NCI-H187 treated with DMSO at 0.1 percent for 48 hours (cell line): ENCODE data around the gene SGSH.
"Not testable (repeated sequence)": the region's sequence is repeated elsewhere in the genome, so short reads cannot be mapped to it uniquely, and the experiment has no call there.

ENCODE experiments used
- DNase-seq: peaks from one replicate; lab custom pipeline; 2025; lab: John Stamatoyannopoulos, UW

SGSH gene

GRCh38 chr17:80253631-80254395, 33.7 kb upstream of the SGSH start:
- DNase-seq: no peak

- no peak for DNase-seq
Measured at GRCh38 chr17:80252871-80253270, 32.7 kb upstream of the SGSH start.

DNA sequence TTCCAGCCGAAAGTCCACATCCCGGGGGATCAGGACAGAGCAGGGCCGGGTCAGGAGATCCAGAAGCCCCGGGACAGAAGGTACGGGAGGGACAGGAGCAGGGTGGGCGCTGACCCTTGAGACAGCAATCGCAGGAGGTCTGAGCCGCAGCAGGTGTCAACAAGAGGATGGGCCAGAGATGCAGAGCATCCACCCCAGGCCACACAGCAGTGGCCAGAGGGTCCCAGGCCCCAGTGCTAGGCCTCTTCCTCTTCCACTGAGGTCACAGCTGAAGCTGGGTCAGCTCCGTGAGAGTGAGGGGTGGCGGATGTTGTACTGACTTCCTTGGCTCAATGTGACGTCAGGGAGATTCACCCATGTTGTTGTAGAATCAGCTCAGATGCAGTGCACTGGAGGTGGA, 31.8 kb upstream of the SGSH start:
- DNase-seq: no peak

DNA sequence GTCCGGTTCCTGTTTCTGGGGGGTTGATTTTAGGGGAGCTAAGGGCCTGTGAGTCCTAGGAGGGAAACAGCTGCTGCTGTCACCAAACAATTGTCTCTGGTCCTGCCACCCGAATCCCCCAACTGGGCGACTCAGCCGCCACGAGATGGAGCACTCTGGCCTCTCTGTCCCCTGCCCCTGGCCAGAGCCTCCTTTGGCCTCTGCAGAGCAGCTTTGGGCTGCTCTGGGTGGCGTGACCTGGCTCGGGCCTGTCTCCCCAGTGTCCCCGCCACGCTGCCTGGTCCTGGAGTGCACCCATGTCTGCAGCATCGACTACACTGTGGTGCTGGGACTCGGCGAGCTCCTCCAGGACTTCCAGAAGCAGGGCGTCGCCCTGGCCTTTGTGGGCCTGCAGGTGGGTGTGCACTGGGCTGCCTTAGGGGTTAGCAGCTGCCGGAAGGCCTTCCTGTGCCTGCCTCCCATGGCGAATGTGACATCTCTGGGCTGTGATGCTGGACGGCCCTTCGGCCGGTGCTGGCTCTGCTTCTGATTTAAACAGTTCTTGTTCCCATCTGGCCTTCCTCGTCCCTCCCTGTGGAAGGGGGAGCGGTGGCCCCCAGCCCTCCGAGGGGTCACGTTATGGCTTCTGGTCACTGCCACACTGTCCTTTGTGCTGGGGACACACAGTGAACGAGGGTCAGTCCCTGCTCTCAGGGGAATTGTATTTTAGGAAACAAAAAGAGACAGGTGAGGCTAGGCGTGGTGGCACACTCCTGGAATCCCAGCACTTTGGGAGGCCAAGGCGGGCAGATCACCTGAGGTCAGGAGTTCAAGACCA, 29.0 kb upstream of the SGSH start:
- DNase-seq: no peak

DNA sequence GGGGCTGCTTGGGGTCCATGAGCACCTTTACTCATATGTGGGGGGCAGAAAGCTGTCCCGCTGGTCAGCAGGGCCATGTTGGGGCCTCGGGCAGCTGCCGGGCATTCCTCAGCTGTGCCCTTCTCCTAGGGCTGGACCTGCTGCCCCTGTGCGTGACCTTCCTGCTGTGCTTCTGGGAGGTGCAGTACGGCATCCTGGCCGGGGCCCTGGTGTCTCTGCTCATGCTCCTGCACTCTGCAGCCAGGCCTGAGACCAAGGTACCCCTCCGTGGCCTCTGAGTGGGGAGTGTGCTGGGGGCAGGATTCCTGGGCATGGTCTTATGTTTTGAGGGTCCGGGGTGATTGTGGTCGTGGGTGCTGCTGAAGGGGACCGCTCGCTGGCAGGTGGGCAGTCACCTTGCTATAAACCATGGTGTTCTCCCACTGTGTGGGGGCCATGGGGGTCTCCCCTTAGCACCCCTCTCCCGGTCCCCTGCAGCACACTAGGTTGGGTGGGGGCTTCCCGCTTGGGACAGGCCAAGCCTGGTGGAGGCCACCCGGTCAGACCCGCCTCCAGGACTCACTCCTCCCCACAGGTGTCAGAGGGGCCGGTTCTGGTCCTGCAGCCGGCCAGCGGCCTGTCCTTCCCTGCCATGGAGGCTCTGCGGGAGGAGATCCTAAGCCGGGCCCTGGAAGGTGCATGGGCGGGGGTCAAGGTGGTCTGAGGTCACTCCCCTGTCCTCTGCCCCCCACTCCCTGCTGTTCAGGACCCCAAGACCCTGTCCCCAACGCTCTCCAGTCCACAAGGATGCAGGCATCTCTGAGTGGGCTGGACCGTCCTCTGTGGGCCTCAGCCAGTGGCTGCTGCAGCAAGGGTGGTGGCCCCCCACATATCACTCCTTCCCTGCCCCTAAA, 28.1 kb upstream of the SGSH start:
- no peak for DNase-seq

- no peak for DNase-seq
Measured at GRCh38 chr17:80247561-80247960, 27.4 kb upstream of the SGSH start.

- DNase-seq: no peak
Measured at GRCh38 chr17:80246726-80247125, 26.6 kb upstream of the SGSH start.

GRCh38 chr17:80246266-80246681, 26.1 kb upstream of the SGSH start:
- no peak for DNase-seq

DNA sequence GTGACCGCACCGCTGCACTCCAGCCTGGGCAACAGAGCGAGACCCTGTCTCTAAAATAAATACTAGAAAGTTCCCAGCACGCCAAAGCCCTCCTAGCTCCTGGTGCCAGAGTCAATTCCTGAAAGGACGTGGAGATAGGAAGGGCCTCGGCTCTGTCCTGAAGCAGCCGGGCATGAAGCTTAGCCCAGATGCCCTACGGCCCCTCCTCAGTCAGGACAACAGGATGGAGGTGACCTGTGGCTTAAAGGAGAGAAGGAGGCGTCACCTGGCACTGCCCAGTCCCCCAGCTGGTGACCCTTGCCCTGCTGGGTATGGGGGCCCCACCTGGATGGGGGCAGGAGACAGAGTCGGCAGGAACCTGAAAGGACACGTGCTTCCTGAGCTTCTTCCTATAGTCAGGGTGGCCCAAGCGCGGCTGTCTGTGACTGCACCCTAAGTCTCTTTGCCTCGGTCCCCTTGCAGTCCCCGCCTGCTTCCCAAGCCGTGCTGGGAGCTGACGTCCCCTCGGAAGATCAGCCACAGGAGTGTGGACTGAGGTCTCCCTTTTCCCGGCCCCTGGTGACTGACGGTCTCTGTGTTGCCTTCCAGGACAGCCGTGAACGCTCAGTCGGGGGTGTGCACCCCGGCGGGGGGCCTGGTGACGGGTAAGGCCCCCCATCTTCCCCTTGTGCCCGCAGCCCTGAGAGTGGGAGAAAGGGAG, 25.6 kb upstream of the SGSH start:
- DNase-seq: no peak

- no peak for DNase-seq
Measured at GRCh38 chr17:80244871-80245509, 24.9 kb upstream of the SGSH start.

DNA sequence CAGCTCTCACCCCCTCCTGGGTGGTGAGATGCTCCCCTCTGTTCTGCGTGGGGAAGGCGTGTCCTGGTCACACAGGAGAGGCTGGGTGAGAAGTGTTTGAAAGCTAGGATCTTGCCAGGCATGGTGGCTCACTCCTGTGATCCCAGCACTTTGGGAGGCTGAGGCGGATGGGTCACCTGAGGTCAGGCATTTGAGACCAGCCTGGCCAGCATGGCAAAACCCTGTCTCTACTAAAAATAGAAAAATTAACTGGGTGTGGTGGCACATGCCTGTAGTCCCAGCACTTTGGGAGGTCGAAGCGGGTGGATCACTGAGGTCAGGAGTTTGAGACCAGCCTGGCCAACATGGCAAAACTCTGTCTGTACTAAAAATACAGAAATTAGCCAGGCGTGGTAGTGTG, 24.3 kb upstream of the SGSH start:
- DNase-seq: not testable (repeated sequence)

DNA sequence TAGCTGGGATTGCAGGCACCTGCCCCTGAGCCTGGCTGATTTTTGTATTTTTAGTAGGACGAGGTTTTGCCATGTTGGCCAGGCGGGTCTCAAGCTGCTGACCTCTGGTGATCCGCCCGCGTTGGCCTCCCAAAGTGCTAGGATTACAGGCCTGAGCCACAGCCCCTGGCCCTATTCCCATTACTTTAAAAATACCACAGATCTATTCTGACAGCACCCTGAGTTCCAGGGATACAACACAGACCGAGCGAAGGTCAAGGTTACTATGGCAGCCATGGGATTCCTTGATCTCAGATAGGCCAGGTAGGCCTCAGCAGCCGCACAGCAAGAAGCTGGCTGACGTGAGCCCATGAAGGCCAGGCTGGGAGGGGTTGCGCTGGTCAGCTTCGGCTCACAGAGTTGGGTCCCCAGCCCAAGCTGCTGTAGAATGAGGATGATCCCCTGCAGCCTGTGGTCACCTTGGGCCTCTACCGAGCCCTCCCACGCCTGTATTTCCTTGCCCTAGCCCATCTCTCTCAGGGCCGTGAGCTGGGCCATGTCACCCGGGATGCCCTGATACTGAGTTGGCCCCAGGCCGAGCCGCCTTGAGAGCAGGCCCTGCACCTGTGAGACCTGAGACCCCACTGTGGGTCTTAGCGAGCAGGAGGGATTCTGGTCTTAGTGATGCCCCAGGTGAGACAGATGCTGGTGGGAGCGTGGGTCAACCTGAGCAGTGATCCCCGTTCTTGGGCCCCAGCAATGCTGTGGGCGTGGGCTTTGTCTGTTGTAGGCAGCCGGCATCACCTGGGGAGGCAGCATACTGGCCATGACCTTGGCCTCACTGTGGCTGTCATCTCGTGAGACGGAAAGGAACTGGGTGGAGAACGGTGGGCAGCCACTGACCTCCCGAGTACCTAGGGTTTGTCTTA, 23.6 kb upstream of the SGSH start:
- DNase-seq: no peak

DNA sequence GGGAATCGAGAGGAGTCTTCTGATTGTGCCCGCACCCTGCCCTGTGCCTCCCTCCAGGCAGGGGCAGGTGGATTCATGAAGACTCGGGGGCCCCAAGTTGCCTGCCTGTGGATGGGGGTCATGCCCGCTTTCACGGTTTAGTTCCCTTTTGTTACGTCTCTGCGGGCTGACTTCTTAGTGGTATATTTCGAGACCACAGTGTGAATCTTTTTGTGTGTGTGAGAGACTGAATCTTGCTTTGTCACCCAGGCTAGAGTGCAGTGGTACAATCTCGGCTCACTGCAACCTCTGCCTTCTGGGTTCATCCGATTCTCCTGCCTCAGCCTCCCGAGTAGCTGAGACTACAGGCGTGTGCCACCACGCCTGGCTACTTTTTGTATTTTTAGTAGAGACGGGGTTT, 22.4 kb upstream of the SGSH start:
- DNase-seq: no peak

DNA sequence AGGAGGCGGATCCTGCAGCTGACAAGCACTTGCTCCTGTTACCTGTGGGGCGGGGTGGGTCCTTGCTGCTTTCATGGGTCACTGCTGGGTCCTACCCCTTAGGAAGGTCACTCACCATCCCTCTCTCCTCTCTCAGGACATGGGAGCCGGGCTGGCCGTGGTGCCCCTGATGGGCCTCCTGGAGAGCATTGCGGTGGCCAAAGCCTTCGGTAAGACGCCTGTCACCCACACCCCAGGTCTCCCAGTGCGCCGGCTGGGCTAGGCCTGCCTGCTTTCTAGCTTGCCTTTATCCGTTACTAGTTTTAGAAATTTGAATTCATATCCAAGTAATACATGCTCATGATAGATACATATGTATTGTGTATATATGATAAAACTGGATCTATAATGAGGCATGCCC, 17.3 kb upstream of the SGSH start:
- DNase-seq: no peak

DNA sequence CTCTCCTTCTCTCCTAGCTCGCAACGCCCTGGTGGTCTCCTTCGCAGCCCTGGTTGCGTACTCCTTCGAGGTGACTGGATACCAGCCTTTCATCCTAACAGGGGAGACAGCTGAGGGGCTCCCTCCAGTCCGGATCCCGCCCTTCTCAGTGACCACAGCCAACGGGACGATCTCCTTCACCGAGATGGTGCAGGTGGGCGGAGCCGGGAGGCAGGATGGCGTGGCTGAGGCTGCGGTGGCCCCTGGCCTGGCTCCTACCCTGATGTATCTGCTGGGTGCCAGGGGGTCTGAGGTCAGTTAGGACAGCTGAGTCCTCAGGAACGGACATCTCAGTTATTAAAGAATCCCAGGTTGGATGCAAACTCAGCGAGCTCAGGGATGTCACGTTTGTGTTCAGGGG, 16.8 kb upstream of the SGSH start:
- no peak for DNase-seq

GRCh38 chr17:80233202-80233601, 13.1 kb upstream of the SGSH start:
- no peak for DNase-seq

GRCh38 chr17:80232438-80232837, 12.3 kb upstream of the SGSH start:
- no peak for DNase-seq

DNA sequence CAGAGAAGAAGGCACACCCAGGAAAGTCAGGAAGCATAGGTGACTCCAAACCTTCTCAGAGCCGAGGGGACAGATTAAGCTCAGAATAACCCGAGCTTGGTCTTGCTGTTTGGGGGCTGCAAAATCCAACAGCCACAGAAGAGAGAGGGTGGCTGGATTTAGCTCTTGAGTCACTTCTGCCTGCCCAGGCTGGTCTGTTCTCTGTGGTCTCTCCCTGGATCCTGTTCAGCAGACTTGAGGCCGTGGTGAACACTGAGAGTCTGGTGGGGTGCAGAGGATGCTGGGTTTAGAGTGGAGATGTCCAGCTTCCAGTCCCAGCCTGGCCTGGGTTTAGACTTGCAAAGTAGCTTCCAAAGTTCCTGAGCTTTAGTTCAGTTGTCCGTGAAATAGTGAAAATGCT, 8.9 kb upstream of the SGSH start:
- no peak for DNase-seq

DNA sequence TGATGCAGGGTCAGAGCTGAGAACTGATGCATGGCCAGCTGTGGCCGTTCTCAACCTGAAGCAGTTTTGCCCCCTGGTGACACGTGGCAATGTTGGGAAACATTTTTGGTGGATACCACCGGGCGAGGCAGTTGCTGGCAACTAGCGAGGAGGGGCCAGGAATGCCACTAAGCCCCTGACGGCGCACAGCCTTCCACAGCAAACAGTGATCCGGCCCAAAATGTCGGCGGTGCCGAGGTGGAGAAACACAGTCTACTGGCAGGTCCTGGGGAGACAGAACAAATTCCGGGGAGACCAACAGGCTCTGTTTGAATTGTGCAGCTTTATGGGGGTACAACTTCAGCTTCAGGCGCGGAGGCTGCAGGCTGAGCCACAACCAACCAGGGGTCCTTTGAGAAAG, 8.3 kb upstream of the SGSH start:
- no peak for DNase-seq

- no peak for DNase-seq
Measured at GRCh38 chr17:80227666-80228065, 7.5 kb upstream of the SGSH start.
